SIG-M5 (cell line): ENCODE results near the gene TTR.

ENCODE experiments used
- DNase-seq: peaks from one replicate; lab custom pipeline; 2025; lab: John Stamatoyannopoulos, UW

Gene TTR

GRCh38 chr18:31579375-31579774 lies 12.3 kb upstream of the TTR start:
- DNase-seq: no peak

- DNase-seq: no peak
These were observed 10.0 kb upstream of the TTR start for GRCh38 chr18:31581498-31582197.

DNA sequence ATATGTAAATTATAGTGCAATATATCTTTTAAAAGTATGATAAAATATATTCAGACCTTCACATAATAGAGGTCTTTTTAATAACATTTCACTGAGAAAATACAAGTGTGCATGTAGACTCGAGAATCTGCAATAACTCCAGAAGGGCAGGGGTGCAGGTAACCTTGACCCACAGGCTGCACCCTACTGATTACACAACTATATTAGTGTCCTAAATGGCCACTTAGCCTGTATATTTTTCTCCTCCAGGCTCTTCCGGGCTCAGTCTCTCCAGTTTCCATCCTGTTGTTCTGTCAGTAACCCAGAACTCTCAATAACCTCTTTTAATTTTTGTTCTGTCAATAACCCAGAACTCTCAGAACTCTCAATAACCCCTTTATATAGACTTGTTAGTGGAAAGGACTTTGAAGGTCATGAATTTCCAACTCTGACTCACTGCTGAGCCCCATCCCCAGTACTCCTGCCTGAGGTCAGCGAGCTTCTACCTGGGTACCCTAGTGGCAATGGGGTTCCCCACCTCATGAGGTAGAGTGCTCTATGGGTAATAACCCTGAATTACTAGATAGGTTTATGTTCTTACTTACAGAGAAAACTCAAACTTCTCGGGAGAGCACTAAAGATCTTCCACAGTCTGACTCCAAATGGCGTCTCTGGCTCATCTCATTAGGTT lies 8.4 kb upstream of the TTR start:
- no peak for DNase-seq

- DNase-seq: no peak
These were observed 5.7 kb upstream of the TTR start for GRCh38 chr18:31585991-31586390.

GRCh38 chr18:31586616-31587015 lies 5.1 kb upstream of the TTR start:
- DNase-seq: no peak

- DNase-seq: no peak
These were observed 4.1 kb upstream of the TTR start for GRCh38 chr18:31587529-31587928.

DNA sequence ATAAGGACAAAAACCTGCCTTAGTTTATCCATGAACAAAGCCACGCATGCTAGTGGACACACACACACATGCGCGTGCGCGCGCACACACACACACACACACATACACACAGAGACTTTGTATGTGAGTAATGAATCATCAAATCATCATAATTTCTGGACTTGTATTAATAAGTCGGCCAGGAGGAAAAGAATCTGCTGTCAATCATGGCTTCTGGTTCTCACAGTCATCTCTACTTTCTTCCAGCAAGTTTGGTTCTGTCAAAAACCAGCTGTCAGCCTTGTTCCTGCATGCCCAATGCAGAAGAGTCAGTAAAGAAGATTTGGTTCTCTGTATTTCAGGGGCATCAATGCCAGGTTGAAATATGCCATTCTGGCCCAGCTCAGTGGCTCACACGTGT lies 1.1 kb upstream of the TTR start:
- DNase-seq: no peak

DNA sequence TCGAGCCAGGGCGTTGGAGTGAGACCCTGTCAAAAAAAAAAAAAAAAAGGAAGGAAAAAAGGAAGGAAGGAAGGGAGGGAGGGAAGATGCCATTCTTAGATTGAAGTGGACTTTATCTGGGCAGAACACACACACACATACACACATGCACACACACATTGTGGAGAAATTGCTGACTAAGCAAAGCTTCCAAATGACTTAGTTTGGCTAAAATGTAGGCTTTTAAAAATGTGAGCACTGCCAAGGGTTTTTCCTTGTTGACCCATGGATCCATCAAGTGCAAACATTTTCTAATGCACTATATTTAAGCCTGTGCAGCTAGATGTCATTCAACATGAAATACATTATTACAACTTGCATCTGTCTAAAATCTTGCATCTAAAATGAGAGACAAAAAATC lies 564 bp upstream of the TTR start:
- no peak for DNase-seq

GRCh38 chr18:31592506-31593157 lies 955 bp downstream of the TTR start:
- DNase-seq: no peak

GRCh38 chr18:31595121-31595771 lies 3.6 kb downstream of the TTR start:
- DNase-seq: no peak

DNA sequence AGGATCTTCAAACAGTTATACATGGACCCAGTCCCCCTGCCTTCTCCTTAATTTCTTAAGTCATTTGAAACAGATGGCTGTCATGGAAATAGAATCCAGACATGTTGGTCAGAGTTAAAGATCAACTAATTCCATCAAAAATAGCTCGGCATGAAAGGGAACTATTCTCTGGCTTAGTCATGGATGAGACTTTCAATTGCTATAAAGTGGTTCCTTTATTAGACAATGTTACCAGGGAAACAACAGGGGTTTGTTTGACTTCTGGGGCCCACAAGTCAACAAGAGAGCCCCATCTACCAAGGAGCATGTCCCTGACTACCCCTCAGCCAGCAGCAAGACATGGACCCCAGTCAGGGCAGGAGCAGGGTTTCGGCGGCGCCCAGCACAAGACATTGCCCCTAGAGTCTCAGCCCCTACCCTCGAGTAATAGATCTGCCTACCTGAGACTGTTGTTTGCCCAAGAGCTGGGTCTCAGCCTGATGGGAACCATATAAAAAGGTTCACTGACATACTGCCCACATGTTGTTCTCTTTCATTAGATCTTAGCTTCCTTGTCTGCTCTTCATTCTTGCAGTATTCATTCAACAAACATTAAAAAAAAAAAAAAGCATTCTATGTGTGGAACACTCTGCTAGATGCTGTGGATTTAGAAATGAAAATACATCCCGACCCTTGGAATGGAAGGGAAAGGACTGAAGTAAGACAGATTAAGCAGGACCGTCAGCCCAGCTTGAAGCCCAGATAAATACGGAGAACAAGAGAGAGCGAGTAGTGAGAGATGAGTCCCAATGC lies 4.6 kb downstream of the TTR start:
- DNase-seq: no peak

GRCh38 chr18:31598021-31598805 lies 6.5 kb downstream of the TTR start:
- no peak for DNase-seq

DNA sequence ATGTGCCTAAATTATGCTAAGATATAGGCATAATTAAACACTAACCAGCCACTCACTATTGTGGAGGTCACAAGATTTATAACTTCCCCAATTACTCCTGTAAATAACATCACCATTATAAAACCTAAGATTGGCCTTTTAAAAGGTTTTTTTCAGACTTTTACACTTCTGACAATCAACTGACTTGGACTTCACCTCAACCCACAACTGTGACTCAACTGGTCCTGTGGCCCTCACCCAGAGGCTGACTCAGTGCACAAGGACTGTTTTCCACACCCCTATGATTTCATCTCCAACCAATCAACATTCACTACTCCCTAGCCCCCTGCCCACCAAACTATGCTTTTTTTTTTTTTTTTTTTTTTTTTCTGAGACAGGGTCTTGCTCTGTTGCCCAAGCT lies 11.6 kb downstream of the TTR start:
- no peak for DNase-seq

DNA sequence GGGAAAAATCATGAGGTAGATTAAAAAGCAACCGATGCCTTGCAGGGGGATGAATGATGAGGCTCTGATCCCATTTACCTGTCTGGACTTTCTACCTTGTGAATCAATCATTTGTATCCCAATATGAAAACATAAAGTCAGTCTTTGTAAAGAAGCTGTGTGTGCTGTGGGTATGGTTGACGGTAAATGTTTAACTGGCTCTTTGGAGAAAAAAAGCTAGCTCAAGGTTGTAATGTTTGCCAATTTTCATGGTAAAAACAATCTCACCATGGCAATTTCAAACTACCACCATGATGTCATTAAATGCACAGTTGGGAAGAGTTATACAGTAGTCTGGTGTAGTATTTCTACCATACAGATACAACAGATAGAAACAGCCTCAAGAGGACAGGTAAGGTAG lies 14.6 kb downstream of the TTR start:
- DNase-seq: no peak

DNA sequence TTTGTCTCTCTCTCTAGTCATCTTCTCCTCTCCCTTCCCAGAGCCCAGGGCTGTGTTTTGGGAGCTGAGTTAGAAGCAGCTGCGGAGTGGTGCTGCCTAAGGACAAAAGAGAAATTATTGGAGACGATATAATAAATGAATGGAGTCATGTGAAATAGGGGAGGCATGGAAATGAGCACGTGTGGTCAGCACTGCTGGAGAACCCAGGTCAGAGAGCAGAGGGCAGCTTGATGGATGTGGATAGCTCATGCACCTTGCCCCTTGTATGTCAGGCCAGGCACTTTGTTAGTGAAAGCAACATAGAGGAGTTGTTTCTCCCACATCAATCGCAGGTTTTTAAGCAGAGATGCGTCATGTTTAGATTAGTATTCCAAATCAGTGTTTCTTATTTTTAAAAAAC lies 15.7 kb downstream of the TTR start:
- no peak for DNase-seq

DNA sequence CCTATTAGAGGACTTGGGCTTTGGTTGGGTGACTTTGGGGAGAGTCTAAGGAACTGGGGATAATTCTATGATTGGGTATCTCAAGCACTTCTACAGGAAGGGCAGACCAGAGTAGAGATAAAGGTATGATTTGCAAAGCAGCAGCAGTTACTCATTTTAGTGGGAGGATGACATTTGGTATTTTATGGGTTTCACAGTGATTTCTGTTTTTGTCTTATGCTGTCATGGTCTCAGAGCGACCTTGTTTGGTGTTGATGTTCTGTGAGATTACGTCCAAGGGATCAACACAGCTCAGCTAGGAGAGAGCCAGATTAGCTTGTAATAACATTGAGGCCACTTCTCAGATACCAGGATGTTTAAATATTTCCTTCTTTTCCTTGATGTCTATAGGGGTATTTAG lies 18.2 kb downstream of the TTR start:
- no peak for DNase-seq

GRCh38 chr18:31610286-31611205 lies 18.9 kb downstream of the TTR start:
- DNase-seq: no peak

DNA sequence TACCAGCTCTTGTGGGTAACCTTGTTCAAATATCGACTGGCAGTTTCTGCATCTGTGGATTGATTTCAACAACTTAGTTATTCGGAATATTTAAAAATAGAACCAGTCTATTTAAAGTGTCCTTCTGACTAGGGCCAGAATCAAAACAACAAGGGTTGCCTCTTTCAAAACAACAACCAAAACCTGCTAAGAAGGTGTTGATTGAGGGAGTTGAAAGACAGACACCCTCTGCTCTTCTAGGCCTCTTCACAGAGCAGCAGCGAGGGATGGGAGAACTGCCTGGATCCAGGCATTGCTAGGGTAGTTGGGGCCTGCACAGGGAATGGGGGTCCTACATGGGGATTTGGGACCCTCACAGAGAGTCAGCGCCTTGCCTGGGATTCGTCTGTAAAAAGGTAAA lies 19.8 kb downstream of the TTR start:
- no peak for DNase-seq

DNA sequence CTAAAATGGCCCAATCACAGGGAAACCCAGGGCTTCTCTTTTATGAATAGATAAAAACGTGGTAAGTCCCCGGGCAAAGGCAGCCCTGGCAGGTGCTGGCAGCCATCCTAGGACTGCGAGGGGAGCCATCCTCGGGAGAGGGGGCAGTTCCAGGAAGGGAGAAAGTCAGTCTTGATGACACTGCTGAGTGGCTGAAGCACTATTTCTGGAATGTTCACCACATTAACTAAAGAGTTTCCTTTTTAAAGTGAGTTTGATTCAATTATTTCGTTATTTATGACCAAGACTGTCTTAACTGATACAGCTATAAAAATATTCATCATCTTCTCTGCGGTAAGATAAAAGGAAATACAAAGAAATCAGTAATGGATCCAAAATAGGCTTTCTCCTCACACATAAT lies 20.4 kb downstream of the TTR start:
- DNase-seq: no peak

DNA sequence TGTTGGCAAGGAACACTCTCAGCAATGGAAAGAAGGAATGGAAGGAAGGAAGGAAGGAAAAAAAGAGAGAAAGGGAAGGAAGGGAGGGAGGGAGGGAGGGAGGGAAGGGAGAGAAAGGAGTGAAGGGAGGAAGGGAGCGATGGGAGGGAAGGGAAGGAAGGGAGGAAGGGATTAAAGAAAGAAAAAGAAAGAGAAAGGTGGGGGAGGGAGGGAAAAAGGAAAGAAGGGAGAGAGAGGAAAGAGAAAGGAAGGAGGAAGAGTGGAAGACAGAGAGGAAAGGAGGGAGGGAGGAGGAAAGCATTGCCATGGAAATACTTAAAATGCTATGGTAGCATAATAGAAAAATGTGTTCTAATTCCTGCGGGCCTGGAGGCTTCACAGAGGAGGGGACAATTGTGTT lies 22.4 kb downstream of the TTR start:
- DNase-seq: no peak
